ENCODE data around the gene UBE4A. TPM values are rescaled to one million over a fixed set of nuclear protein-coding genes. Genes with fewer than 3 reads are reported as not detected.

The UBE4A gene
- total and polyA plus RNA-seq, 9 of the 15 experiments (the other 6 are each of a cell fraction or from before 2014, with no cell fraction given) = 13.5 to 45.2 (median 26.8) TPM

DNA sequence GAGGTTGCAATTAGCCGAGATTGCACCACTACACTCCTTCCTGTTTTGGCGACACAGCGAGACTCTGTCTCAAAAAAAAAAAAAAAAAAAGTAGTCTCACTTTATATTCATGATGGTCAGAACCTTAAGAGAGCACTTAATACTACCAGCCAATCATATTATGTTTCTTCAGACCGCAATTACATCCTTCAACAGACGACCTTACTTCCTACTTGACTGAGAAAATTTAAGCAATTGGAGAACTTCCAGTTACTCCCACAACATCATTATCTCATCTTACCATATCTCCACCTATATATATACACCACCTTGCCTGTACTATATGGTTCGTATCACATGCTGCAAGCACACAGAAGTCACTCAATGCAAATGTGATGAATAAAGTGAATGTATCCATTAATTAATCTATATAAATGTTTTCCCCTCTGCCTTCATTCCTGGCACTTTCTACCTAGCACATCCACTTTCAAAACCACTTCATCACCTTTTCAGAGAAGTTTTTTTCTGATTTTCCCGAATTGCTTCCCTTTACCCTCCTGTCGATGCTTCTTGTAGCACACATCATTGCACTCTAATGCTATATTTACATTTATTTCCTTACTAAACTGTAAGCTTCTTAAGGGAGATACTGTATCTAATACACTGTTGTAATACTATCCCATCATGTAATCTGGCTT, 55.8 kb downstream of the UBE4A start (continued):
- 0 out of 2 replicates have a peak, but pooled peaks have one; percentile 19 for TF ChIP-seq TEAD4 (IDR thresholded peaks at IDR 0.05; ENCODE audit: low read length)
- TF ChIP-seq TEAD4 (CRISPR knock-in tag; IDR thresholded peaks at IDR 0.05; ENCODE audit: borderline replicate concordance) = no peak

- Histone ChIP-seq H2AFZ (ENCODE audit: low read depth, low read length) (no peak overlapping the region), H3K4me3 (no peak overlapping the region), H3K4me1 (replicated peaks in 1 of 2; ENCODE audit: control insufficient read depth in 2 of 2, insufficient read depth in 2 of 2, low read length in 2 of 2) (peaks cover 4 to 20% of the 10 kb centered on the region in 2 experiments; a peak in 3 of 5 replicates), H3K27ac (ENCODE audit: extremely low read depth, low read depth, low read length) (peak overlapping the region; percentile 62; the same call in 1 of the 3 replicates), H3K79me2 (ENCODE audit: control insufficient read depth, insufficient read depth, low read length) (no peaks in the 10 kb centered on the region), H3K9me3 (replicated peaks; ENCODE audit: control insufficient read depth, insufficient read depth, low read depth, low read length) (no peaks in the 10 kb centered on the region), H3K36me3 (ENCODE audit: control insufficient read depth, insufficient read depth, low read length) (no peaks in the 10 kb centered on the region), H3K9me1 (ENCODE audit: control insufficient read depth, insufficient read depth, low read length) (no peaks in the 10 kb centered on the region), H3K4me2 (ENCODE audit: insufficient read depth, low read length) (peak overlapping the region; percentile 48), H3K27me3 (ENCODE audit: control insufficient read depth in 2 of 2, insufficient read depth in 2 of 2, low read length in 2 of 2) (no peaks in the 10 kb centered on the region), H4K20me1 (replicated peaks; ENCODE audit: control insufficient read depth, insufficient read depth, low read length) (no peaks in the 10 kb centered on the region), H3K9ac (ENCODE audit: insufficient read depth in 1 of 2, low read depth in 2 of 2, low read length in 2 of 2) (no peak overlapping the region)
- intact Hi-C loops (cut with micrococcal nuclease) (loop anchor here (1.0 kb wide), 1 partner anchor 21 kb away; the partner anchor contains the start of gene KMT2A), in situ Hi-C loops (cut with MboI) (no loop called here)
- BruUV-seq (replicated peaks) = no TSS peak
- ChIA-PET POLR2A (interaction anchor here (0.6 to 1.3 kb wide), 6 partner anchors 10 to 28 kb away, joined by 3 to 4 read pairs (median 3); partner anchors contain the start of gene ATP5MG), CTCF (ENCODE audit: low intra/inter-chr PET ratio) (no interaction called here)
- peak; percentile 92 for ATAC-seq
- FAIRE-seq = peak; percentile 97
- DNase-seq (ENCODE audit: extremely low read depth in 1 of 4, low spot score in 3 of 4) = peak; percentile 38 to 94 (median 68)
- no peak for TF ChIP-seq RBBP5 (IDR thresholded peaks at IDR 0.05; ENCODE audit: borderline replicate concordance, insufficient read depth, low read length, poor library complexity, severe bottlenecking)
- TF ChIP-seq NCOA6 (IDR thresholded peaks at IDR 0.05) = no peak
- 0 out of 4 replicates have a peak, but pooled peaks of 1 of the 2 experiments have one; percentile 27 for TF ChIP-seq MLLT1 (IDR thresholded peaks at IDR 0.05)
- TF ChIP-seq, protein P1, sequence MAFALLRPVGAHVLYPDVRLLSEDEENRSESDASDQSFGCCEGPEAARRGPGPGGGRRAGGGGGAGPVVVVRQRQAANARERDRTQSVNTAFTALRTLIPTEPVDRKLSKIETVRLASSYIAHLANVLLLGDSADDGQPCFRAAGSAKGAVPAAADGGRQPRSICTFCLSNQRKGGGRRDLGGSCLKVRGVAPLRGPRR (CRISPR knock-in tag; IDR thresholded peaks at IDR 0.05) = no peak
- peak in 1 of 2 experiments; percentile 14 for TF ChIP-seq NCOA2 (IDR thresholded peaks at IDR 0.05; ENCODE audit: partially characterized antibody in 2 of 2)
- peak; percentile 76; the same call in 1 of the 2 replicates for TF ChIP-seq ETV5 (CRISPR knock-in tag; IDR thresholded peaks at IDR 0.05; ENCODE audit: low read depth)
- TF ChIP-seq BCOR (IDR thresholded peaks at IDR 0.05) = no peak; the same call in 1 of the 2 replicates
- no peak for TF ChIP-seq ZNF121 (CRISPR knock-in tag; conservative IDR thresholded peaks at IDR 0.05)
- TF ChIP-seq NFRKB (IDR thresholded peaks at IDR 0.05; ENCODE audit: low read depth) = no peak
- no peak for TF ChIP-seq HIVEP1 (CRISPR knock-in tag; IDR thresholded peaks at IDR 0.05)
- TF ChIP-seq, protein P2, sequence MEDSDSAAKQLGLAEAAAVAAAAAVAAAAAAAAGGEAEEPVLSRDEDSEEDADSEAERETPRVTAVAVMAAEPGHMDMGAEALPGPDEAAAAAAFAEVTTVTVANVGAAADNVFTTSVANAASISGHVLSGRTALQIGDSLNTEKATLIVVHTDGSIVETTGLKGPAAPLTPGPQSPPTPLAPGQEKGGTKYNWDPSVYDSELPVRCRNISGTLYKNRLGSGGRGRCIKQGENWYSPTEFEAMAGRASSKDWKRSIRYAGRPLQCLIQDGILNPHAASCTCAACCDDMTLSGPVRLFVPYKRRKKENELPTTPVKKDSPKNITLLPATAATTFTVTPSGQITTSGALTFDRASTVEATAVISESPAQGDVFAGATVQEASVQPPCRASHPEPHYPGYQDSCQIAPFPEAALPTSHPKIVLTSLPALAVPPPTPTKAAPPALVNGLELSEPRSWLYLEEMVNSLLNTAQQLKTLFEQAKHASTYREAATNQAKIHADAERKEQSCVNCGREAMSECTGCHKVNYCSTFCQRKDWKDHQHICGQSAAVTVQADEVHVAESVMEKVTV (CRISPR knock-in tag; IDR thresholded peaks at IDR 0.05) = no peak
- peak; percentile 96 for TF ChIP-seq MAFG (tag; conservative IDR thresholded peaks at IDR 0.05)
- TF ChIP-seq ZFPM2 (CRISPR knock-in tag; IDR thresholded peaks at IDR 0.05) = no peak
- TF ChIP-seq PREB (CRISPR knock-in tag; IDR thresholded peaks at IDR 0.05) = no peak
- TF ChIP-seq POLR3G (IDR thresholded peaks at IDR 0.05; ENCODE audit: extremely low read depth, insufficient read length, insufficient replicate concordance) = no peak
Observed at GRCh38 chr11:118415739-118416068, 56.3 kb downstream of the UBE4A start.

Measured in K562 (cell line).